Astrocyte (in vitro differentiated cells and primary cell): Measurements from ENCODE around the gene GPS2. TPM values are rescaled to one million over a fixed set of nuclear protein-coding genes. Genes with fewer than 3 reads are reported as not detected.

Source experiments
- DNase-seq: peaks from one replicate; pipeline ENCODE4 v3.0.0-alpha.2; 2010; ENCODE audit warnings: low read depth
- FAIRE-seq: peaks from 2 replicates; lab custom pipeline; 2011; peaks lifted over from hg19 to GRCh38; lab: Jason Lieb, UNC
- H2AFZ ChIP-seq: 2 replicates; pipeline ENCODE4 v1.6.0; 2012; ENCODE audit warnings: low read depth, low read length, inconsistent platforms
- H3K27ac ChIP-seq: 2 replicates; pipeline ENCODE4 v1.5.1; 2011; ENCODE audit warnings: low read depth, low read length, inconsistent platforms
- H3K27me3 ChIP-seq: 2 replicates; pipeline ENCODE4 v1.6.0; 2011; ENCODE audit warnings: low read length, inconsistent platforms; ENCODE audit not compliant: insufficient read depth
- H3K36me3 ChIP-seq: 2 replicates; pipeline ENCODE4 v1.5.1; 2011; ENCODE audit warnings: low read length, inconsistent platforms; ENCODE audit not compliant: insufficient read depth
- H3K4me1 ChIP-seq: 2 replicates; pipeline ENCODE4 v1.5.1; 2011; ENCODE audit warnings: low read length, inconsistent platforms; ENCODE audit not compliant: insufficient read depth
- H3K4me2 ChIP-seq: 2 replicates; pipeline ENCODE4 v1.6.0; 2012; ENCODE audit warnings: low read length, inconsistent platforms
- H3K4me3 ChIP-seq: 2 replicates; pipeline ENCODE4 v1.5.1; 2011; ENCODE audit warnings: low read depth, mild to moderate bottlenecking, low read length, inconsistent platforms; ENCODE audit not compliant: insufficient read depth
- H3K79me2 ChIP-seq: 2 replicates; pipeline ENCODE4 v1.6.0; 2012; ENCODE audit warnings: mild to moderate bottlenecking, low read length, inconsistent platforms; ENCODE audit not compliant: insufficient read depth
- H3K9ac ChIP-seq: 2 replicates; pipeline ENCODE4 v1.6.0; 2012; ENCODE audit warnings: mild to moderate bottlenecking, low read length, inconsistent platforms
- H3K9me3 ChIP-seq: 2 replicates; pipeline ENCODE4 v1.5.1; 2012; ENCODE audit warnings: low read depth, mild to moderate bottlenecking, low read length, inconsistent platforms; ENCODE audit not compliant: insufficient read depth
- H4K20me1 ChIP-seq: 2 replicates; pipeline ENCODE4 v1.6.0; 2012; ENCODE audit warnings: low read length, inconsistent platforms; ENCODE audit not compliant: insufficient read depth
- H3K27ac Mint-ChIP-seq: one replicate; pipeline ENCODE4 v1.8.0; 2021; ENCODE audit warnings: mild to moderate bottlenecking, mixed read lengths; ENCODE audit not compliant: unreplicated experiment
- H3K27me3 Mint-ChIP-seq: one replicate; pipeline ENCODE4 v1.8.0; 2021; ENCODE audit warnings: low read depth, mixed read lengths; ENCODE audit not compliant: unreplicated experiment
- H3K36me3 Mint-ChIP-seq: one replicate; pipeline ENCODE4 v1.8.0; 2021; ENCODE audit warnings: low read depth, mixed read lengths; ENCODE audit not compliant: unreplicated experiment
- H3K4me1 Mint-ChIP-seq: one replicate; pipeline ENCODE4 v1.8.0; 2021; ENCODE audit warnings: low read depth, mixed read lengths; ENCODE audit not compliant: unreplicated experiment
- H3K4me3 Mint-ChIP-seq: one replicate; pipeline ENCODE4 v1.8.0; 2021; ENCODE audit warnings: mild to moderate bottlenecking, moderate library complexity, mixed read lengths; ENCODE audit not compliant: unreplicated experiment
- H3K9me3 Mint-ChIP-seq: one replicate; pipeline ENCODE4 v1.8.0; 2021; ENCODE audit warnings: mild to moderate bottlenecking, mixed read lengths; ENCODE audit not compliant: unreplicated experiment
- CTCF ChIP-seq: IDR thresholded peaks from 2 replicates; pipeline ENCODE4 v1.5.1; 2011; ENCODE audit warnings: low read depth, mild to moderate bottlenecking, inconsistent platforms, low read length, moderate library complexity; ENCODE audit not compliant: insufficient read depth
- EZH2 ChIP-seq: IDR thresholded peaks from 2 replicates; pipeline ENCODE4 v1.6.1; 2012; ENCODE audit warnings: mild to moderate bottlenecking, low read length, inconsistent platforms; ENCODE audit not compliant: insufficient read depth
- total RNA-seq: library from RNA; stranded (reverse); gene quantifications from 2 replicates; pipeline ENCODE4 v1.2.1, GENCODE V29; 2021

Gene GPS2
- total RNA-seq, 1 donor from 2014 or later = 49.8 TPM

GRCh38 chr17:7318121-7318860, 3.1 kb upstream of the GPS2 start:
- Mint-ChIP-seq H3K36me3 (peaks cover 18% of the 10 kb centered on the region), H3K27me3 (no peaks in the 10 kb centered on the region), H3K27ac (no peak overlapping the region), H3K9me3 (no peaks in the 10 kb centered on the region), H3K4me3 (peak overlapping the region; percentile 45), H3K4me1 (peaks cover 14% of the 10 kb centered on the region)
- Histone ChIP-seq H3K9me3 (no peaks in the 10 kb centered on the region), H3K4me1 (peaks cover 20% of the 10 kb centered on the region), H3K4me2 (no peak overlapping the region), H3K27ac (no peak overlapping the region), H2AFZ (no peak overlapping the region), H3K27me3 (no peaks in the 10 kb centered on the region), H3K36me3 (peaks cover 16% of the 10 kb centered on the region), H4K20me1 (peaks cover 16% of the 10 kb centered on the region), H3K79me2 (peaks cover 11% of the 10 kb centered on the region), H3K4me3 (no peak overlapping the region), H3K9ac (no peak overlapping the region)
- TF ChIP-seq CTCF (no peak), EZH2 (no peak)
- FAIRE-seq = no peak
- no peak for DNase-seq

DNA sequence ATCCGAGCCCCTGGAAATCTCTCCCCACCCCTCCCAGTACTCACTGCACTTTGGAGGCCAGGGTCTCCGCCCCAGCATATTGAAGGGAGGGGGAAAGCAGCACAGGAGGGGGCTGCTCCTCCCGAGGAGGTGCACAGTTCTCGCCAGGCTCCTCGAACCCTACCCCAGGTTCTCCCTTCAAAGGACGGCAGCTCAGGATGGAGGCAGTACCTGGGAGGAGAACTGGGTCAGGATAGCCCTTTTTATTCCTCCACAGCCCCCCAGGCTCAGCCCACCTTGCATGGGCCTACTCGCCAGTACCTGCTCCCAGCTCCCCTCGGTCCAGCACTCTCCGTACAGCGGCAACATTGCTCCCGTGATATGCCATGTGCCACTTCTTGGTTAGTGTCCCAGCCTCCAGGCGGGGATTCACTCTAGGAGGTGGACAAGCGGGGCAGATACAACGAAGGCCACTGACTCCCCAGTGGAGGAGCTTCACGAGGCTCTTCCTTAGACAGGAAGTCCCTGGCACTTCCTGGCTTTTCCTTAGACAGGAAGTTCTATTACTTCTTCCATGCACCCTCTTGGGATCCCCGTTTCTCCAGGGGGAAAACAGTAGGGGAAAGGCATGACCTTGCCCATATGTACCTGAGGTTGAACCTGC, 2.1 kb upstream of the GPS2 start:
- no peak for FAIRE-seq
- Histone ChIP-seq H3K27me3 (no peaks in the 10 kb centered on the region), H3K36me3 (peaks cover 21% of the 10 kb centered on the region), H3K9me3 (no peaks in the 10 kb centered on the region), H3K27ac (no peak overlapping the region), H3K4me3 (no peak overlapping the region), H3K4me2 (no peak overlapping the region), H4K20me1 (peaks cover 26% of the 10 kb centered on the region), H3K9ac (no peak overlapping the region), H3K4me1 (peaks cover 20% of the 10 kb centered on the region), H3K79me2 (peaks cover 21% of the 10 kb centered on the region), H2AFZ (no peak overlapping the region)
- Mint-ChIP-seq H3K36me3 (peaks cover 24% of the 10 kb centered on the region), H3K4me3 (no peak overlapping the region), H3K4me1 (peaks cover 24% of the 10 kb centered on the region), H3K27ac (no peak overlapping the region), H3K27me3 (no peaks in the 10 kb centered on the region), H3K9me3 (no peaks in the 10 kb centered on the region)
- TF ChIP-seq CTCF (no peak), EZH2 (no peak)
- DNase-seq = no peak
